Measurements from ENCODE around the gene C1QTNF2.

Gene C1QTNF2

DNA sequence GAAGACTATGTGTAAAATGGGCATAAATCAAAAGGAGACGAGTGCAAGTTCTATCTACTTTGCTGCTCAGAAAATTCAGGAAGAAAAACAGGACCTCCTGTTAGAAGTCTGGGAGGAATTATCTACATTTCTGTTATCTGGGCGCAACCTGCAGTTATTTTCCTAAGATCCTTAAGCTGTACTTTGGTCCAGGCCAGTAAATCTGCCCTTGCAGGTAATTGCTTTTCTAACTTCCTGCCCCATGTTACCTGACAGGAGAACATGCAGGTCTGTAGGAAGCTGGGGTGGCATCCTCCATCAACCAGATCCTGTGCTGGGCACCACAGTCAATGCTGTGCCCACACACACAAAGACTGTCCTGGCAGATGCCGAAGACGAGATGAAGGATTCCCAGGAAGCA is 63.7 kb downstream of the C1QTNF2 start:
- H3K4me1 ChIP-seq, result no peaks in the 10 kb centered on the region
- no peak overlapping the region for H3K4me2 ChIP-seq (ENCODE audit: low read length)
- no peak overlapping the region for H3K27ac ChIP-seq
- H3K36me3 ChIP-seq (ENCODE audit: control insufficient read depth, insufficient read depth, low read length), result no peaks in the 10 kb centered on the region
- TF ChIP-seq, protein P1, sequence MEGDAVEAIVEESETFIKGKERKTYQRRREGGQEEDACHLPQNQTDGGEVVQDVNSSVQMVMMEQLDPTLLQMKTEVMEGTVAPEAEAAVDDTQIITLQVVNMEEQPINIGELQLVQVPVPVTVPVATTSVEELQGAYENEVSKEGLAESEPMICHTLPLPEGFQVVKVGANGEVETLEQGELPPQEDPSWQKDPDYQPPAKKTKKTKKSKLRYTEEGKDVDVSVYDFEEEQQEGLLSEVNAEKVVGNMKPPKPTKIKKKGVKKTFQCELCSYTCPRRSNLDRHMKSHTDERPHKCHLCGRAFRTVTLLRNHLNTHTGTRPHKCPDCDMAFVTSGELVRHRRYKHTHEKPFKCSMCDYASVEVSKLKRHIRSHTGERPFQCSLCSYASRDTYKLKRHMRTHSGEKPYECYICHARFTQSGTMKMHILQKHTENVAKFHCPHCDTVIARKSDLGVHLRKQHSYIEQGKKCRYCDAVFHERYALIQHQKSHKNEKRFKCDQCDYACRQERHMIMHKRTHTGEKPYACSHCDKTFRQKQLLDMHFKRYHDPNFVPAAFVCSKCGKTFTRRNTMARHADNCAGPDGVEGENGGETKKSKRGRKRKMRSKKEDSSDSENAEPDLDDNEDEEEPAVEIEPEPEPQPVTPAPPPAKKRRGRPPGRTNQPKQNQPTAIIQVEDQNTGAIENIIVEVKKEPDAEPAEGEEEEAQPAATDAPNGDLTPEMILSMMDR (IDR thresholded peaks at IDR 0.05), result no peak
- no peak overlapping the region for H3K4me3 ChIP-seq (ENCODE audit: low read depth, low read length)
- no peaks in the 10 kb centered on the region for H3K27me3 ChIP-seq (ENCODE audit: control insufficient read depth, insufficient read depth, low read length)
- no peak overlapping the region for H2AFZ ChIP-seq
- H3K79me2 ChIP-seq, result no peaks in the 10 kb centered on the region
- no peak overlapping the region for H3K9ac ChIP-seq
- no peaks in the 10 kb centered on the region for H3K9me3 ChIP-seq (ENCODE audit: control insufficient read depth, low read length)

DNA sequence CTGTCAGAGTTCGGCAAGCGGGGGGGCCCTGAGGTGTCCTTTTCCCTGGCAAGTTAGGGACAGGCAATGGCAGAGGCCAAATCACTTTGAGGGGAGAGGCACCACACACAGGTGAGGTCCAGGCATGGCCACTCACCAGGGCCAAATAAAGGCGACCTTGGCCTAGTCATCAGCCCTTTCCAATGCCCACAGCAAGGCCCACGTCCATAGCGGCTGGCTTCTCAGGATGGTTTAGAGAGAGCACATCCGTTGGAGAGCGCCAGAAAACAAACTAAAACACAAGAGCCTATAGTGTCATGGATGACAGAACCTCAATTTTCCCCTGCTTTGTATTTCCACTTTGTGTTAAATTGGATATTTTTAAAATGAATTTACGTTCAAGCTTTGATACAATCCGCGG is 65.1 kb downstream of the C1QTNF2 start:
- no peaks in the 10 kb centered on the region for H3K4me1 ChIP-seq
- no peaks in the 10 kb centered on the region for H3K9me3 ChIP-seq (ENCODE audit: control insufficient read depth, low read length)
- no peak overlapping the region for H3K27ac ChIP-seq
- H3K79me2 ChIP-seq, result no peaks in the 10 kb centered on the region
- H3K9ac ChIP-seq, result no peak overlapping the region
- no peaks in the 10 kb centered on the region for H3K36me3 ChIP-seq (ENCODE audit: control insufficient read depth, insufficient read depth, low read length)
- no peaks in the 10 kb centered on the region for H3K27me3 ChIP-seq (ENCODE audit: control insufficient read depth, insufficient read depth, low read length)
- no peak overlapping the region for H2AFZ ChIP-seq
- no peak overlapping the region for H3K4me3 ChIP-seq (ENCODE audit: low read depth, low read length)
- TF ChIP-seq, protein P1 (IDR thresholded peaks at IDR 0.05), result no peak
- H3K4me2 ChIP-seq (ENCODE audit: low read length), result no peak overlapping the region

DNA sequence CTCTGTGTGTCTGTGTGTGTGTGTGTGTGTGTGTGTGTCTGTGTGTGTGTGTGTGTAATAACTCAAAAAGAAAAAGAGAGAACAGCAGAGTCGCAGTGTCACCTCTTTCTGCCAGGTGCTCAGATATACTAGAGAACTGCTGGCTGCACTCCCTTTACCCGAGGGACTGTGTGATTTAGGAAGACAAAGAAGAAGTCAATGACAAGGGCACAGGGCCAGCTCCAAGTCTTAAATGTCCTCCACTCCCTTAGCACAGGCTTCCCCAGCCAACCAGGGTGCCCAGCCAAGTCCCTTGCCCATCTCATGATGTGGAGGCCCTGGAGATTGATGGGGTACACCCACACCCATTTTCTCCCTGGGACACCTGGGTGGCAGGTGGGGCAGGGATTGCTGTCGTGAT is 66.7 kb downstream of the C1QTNF2 start:
- no peak overlapping the region for H2AFZ ChIP-seq

DNA sequence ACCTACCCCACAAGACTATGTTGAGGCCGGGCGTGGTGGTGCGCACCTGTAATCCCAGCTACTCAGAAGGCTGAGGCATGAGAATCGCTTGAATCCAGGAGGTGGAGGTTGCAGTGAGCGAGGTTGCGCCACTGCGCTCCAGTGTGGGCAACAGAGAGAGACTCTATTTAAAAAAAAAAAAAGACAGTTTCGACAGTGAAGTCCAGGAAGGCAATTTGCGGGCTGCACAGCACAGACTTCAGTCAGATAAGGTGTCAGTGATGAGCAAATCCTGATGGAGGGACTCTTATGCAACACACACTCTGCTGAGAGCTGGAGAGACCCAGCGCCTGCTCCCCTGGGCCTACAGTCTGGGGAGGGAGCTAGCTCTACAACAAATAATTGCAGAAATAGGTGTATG is 72.2 kb downstream of the C1QTNF2 start:
- Histone ChIP-seq H2AFZ (no peak overlapping the region), H3K36me3 (ENCODE audit: control insufficient read depth, insufficient read depth, low read length) (no peaks in the 10 kb centered on the region), H3K27ac (no peak overlapping the region), H3K4me3 (ENCODE audit: low read depth, low read length) (no peak overlapping the region), H3K79me2 (no peaks in the 10 kb centered on the region), H3K9ac (no peak overlapping the region), H3K4me2 (ENCODE audit: low read length) (no peak overlapping the region), H3K27me3 (ENCODE audit: control insufficient read depth, insufficient read depth, low read length) (no peaks in the 10 kb centered on the region), H3K4me1 (no peaks in the 10 kb centered on the region), H3K9me3 (ENCODE audit: control insufficient read depth, low read length) (no peaks in the 10 kb centered on the region)
- TF ChIP-seq, protein P1 (IDR thresholded peaks at IDR 0.05), result no peak

More for the DNA sequence above, 66.7 kb downstream of the C1QTNF2 start:
- H3K4me1 ChIP-seq, result no peaks in the 10 kb centered on the region
- H3K27ac ChIP-seq, result no peak overlapping the region
- no peaks in the 10 kb centered on the region for H3K79me2 ChIP-seq
- TF ChIP-seq, protein P1 (IDR thresholded peaks at IDR 0.05), result no peak
- H3K9ac ChIP-seq, result no peak overlapping the region
- H3K36me3 ChIP-seq (ENCODE audit: control insufficient read depth, insufficient read depth, low read length), result no peaks in the 10 kb centered on the region
- H3K4me3 ChIP-seq (ENCODE audit: low read depth, low read length), result no peak overlapping the region
- H3K4me2 ChIP-seq (ENCODE audit: low read length), result no peak overlapping the region
- H3K27me3 ChIP-seq (ENCODE audit: control insufficient read depth, insufficient read depth, low read length), result no peaks in the 10 kb centered on the region
- no peaks in the 10 kb centered on the region for H3K9me3 ChIP-seq (ENCODE audit: control insufficient read depth, low read length)

DNA sequence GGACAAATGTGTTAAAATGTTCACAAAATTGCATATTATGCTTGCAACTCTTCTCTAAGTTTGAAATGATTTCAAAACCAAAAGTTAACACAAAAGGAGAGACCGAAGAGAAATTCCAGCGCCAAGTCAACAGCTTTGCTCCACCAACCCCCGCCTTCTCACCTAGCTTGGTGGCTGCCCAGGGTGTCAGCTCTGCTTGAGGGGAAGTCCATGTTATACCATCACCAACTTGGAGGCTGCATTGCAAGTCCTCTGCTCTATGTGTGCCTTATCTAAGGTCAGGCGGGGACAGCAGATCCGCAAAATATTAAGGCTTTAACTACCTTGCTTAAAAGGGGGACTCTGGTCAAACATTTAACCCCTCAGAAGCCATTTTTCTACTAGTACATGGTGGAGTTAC is 72.7 kb downstream of the C1QTNF2 start:
- Histone ChIP-seq H3K36me3 (ENCODE audit: control insufficient read depth, insufficient read depth, low read length) (no peaks in the 10 kb centered on the region), H2AFZ (no peak overlapping the region), H3K9me3 (ENCODE audit: control insufficient read depth, low read length) (no peaks in the 10 kb centered on the region), H3K4me1 (no peaks in the 10 kb centered on the region), H3K27me3 (ENCODE audit: control insufficient read depth, insufficient read depth, low read length) (no peaks in the 10 kb centered on the region), H3K27ac (no peak overlapping the region), H3K4me2 (ENCODE audit: low read length) (no peak overlapping the region), H3K79me2 (no peaks in the 10 kb centered on the region), H3K9ac (no peak overlapping the region), H3K4me3 (ENCODE audit: low read depth, low read length) (no peak overlapping the region)
- TF ChIP-seq, protein P1 (IDR thresholded peaks at IDR 0.05), result no peak

All from parathyroid adenoma (tissue), 2 donors.